K562 (cell line): ENCODE measurements around the gene WTAP. TPM values are rescaled to one million over a fixed set of nuclear protein-coding genes. Genes with fewer than 3 reads are reported as not detected.
A peak's percentile ranks its signal among the peaks of the same experiment; 100 is the strongest.

Experiments
- BCOR ChIP-seq: fragments of 450-650 bp; IDR thresholded peaks from 2 replicates; pipeline ENCODE4 v1.6.1; 2016
- CEBPG ChIP-seq, 3 experiments: fragments of 200-800 bp in 1 of 3; sonication (Bioruptor generic) in 1 of 3; sonication (generic) in 1 of 3; formaldehyde crosslinking in 1 of 3; IDR thresholded peaks in 2 of 3; conservative IDR thresholded peaks in 1 of 3; 2 replicates each; pipeline versions ENCODE4 v1.6.1 to v1.8.0; 2016 to 2022; ENCODE audit warnings: missing compliant biosample characterization in 2 of 3, missing genetic modification characterization in 2 of 3, mild to moderate bottlenecking in 1 of 3, missing genetic modification reagents in 1 of 3
- E2F4 ChIP-seq: sonication (generic); formaldehyde crosslinking; IDR thresholded peaks from 2 replicates; pipeline ENCODE4 v1.8.0; 2022; ENCODE audit warnings: mild to moderate bottlenecking, low read depth, missing genetic modification reagents
- GABPB1 ChIP-seq: sonication (generic); formaldehyde crosslinking; IDR thresholded peaks from 2 replicates; pipeline ENCODE4 v1.8.0; 2022; ENCODE audit warnings: mild to moderate bottlenecking, missing genetic modification reagents
- GTF2E2 ChIP-seq: fragments of 200-800 bp; sonication (Bioruptor generic); IDR thresholded peaks from 2 replicates; pipeline ENCODE4 v1.6.1; 2016; ENCODE audit warnings: missing genetic modification characterization, missing compliant biosample characterization
- HNRNPK ChIP-seq: fragments of 200-400 bp; formaldehyde crosslinking; IDR thresholded peaks from one replicate; pipeline ENCODE4 v1.6.1; 2018; ENCODE audit warnings: mild to moderate bottlenecking, low read depth, low read length; ENCODE audit not compliant: poor library complexity, severe bottlenecking
- PPARD ChIP-seq: fragments of 250-450 bp; sonication (Bioruptor Pico); IDR thresholded peaks from 2 replicates; pipeline ENCODE4 v1.8.0; 2022; ENCODE audit warnings: inconsistent platforms, mild to moderate bottlenecking, moderate library complexity
- PRDM10 ChIP-seq: fragments of 450-650 bp; IDR thresholded peaks from 2 replicates; pipeline ENCODE4 v1.6.1; 2018; ENCODE audit not compliant: partially characterized antibody
- SAP30 ChIP-seq: fragments of 200-600 bp; sonication (generic); IDR thresholded peaks from 2 replicates; pipeline ENCODE4 v1.6.1; 2012; ENCODE audit warnings: borderline replicate concordance, low read depth, mild to moderate bottlenecking, moderate library complexity, low read length, control low read depth, inconsistent platforms; ENCODE audit not compliant: insufficient read depth, poor library complexity, severe bottlenecking
- SUPT5H ChIP-seq: fragments of 450-650 bp; IDR thresholded peaks from 2 replicates; pipeline ENCODE4 v1.6.1; 2016
- TAF7 ChIP-seq: fragments of 450-650 bp; IDR thresholded peaks from 2 replicates; pipeline ENCODE4 v1.6.1; 2016; ENCODE audit warnings: missing genetic modification characterization, missing compliant biosample characterization
- U2AF1 ChIP-seq: fragments of 200-400 bp; formaldehyde crosslinking; optimal IDR thresholded peaks from 2 replicates; pipeline ENCODE3; 2017; ENCODE audit warnings: mild to moderate bottlenecking, low read depth, low read length, moderate library complexity
- XRCC4 ChIP-seq: IDR thresholded peaks from one replicate; pipeline ENCODE4 v1.6.1; 2011; ENCODE audit not compliant: insufficient read depth, insufficient read length; ENCODE audit errors: extremely low read depth
- ZBTB2 ChIP-seq: fragments of 450-650 bp; IDR thresholded peaks from 2 replicates; pipeline ENCODE4 v1.6.1; 2016; ENCODE audit warnings: antibody characterized with exemption
- ZKSCAN8 ChIP-seq: fragments of 200-800 bp; sonication (Bioruptor generic); IDR thresholded peaks from 2 replicates; pipeline ENCODE4 v1.6.1; 2016; ENCODE audit warnings: missing genetic modification characterization, missing compliant biosample characterization
- ZNF175 ChIP-seq: fragments of 200-800 bp; sonication (Bioruptor generic); IDR thresholded peaks from 2 replicates; pipeline ENCODE4 v1.6.1; 2016; ENCODE audit warnings: low read depth, mild to moderate bottlenecking, missing genetic modification characterization, missing compliant biosample characterization
- ZNF184 ChIP-seq: sonication (generic); formaldehyde crosslinking; IDR thresholded peaks from 2 replicates; pipeline ENCODE4 v1.5.0; 2020; ENCODE audit warnings: missing genetic modification reagents
- ZNF583 ChIP-seq: fragments of 250-450 bp; sonication (Bioruptor Pico); IDR thresholded peaks from 2 replicates; pipeline ENCODE4 v1.4.0; 2020
- ZNF740 ChIP-seq, 3 experiments: fragments of 200-800 bp in 1 of 3; sonication (Bioruptor generic) in 1 of 3; sonication (generic) in 1 of 3; formaldehyde crosslinking in 1 of 3; IDR thresholded peaks; 2 replicates each; pipeline versions ENCODE4 v1.6.1 to v1.8.0; 2016 to 2022; ENCODE audit warnings: mild to moderate bottlenecking in 2 of 3, missing compliant biosample characterization in 2 of 3, missing genetic modification characterization in 2 of 3, missing genetic modification reagents in 1 of 3
- polyA plus RNA-seq, 8 experiments: library from polyadenylated mRNA; depleted of rRNA in 4 of 8; stranded (reverse) in 5 of 8; unstranded in 3 of 8; fragments of >200 nt; fragmentation: Nextera tagmentation in 2 of 8; fragmentation: Illumina TruSeq in 1 of 8; extraction: Ambion mirVana in 2 of 8; extraction: Trizol in 1 of 8; gene quantifications; 2 replicates each; pipeline versions ENCODE4 v1.2.1 to v1.2.3, GENCODE V29; 2011 to 2014; ENCODE audit warnings: inconsistent platforms in 1 of 8, missing spikeins in 1 of 8
- total RNA-seq, 7 experiments: library from RNA; depleted of rRNA in 6 of 7; stranded (reverse); fragments of >200 nt in 6 of 7; fragmentation: Illumina TruSeq in 2 of 7; extraction: Trizol in 2 of 7; gene quantifications; 2 replicates each; pipeline versions ENCODE4 v1.2.1 to v1.2.3, GENCODE V29; 2011 to 2021; ENCODE audit warnings: low replicate concordance in 1 of 7

WTAP gene
- total and polyA plus RNA-seq, 9 of the 15 experiments (the other 6 are each of a cell fraction or from before 2014, with no cell fraction given), result 52.4 to 156 (median 110) TPM

GRCh38 chr6:159727717-159728445, 575 bp downstream of the WTAP start (continued):
- 0 out of 2 replicates have a peak, but pooled peaks have one; percentile 64 for TF ChIP-seq ZNF583 (CRISPR knock-in tag)
- peak; percentile 49; the same call in 1 of the 2 replicates for TF ChIP-seq E2F4 (CRISPR knock-in tag)
- TF ChIP-seq PRDM10, result peak; percentile 53
- TF ChIP-seq TAF7 (tag), result peak; percentile 33; the same call in 1 of the 2 replicates
- peak; percentile 1; the same call in 1 of the 2 replicates for TF ChIP-seq GTF2E2
- 0 out of 2 replicates have a peak, but pooled peaks have one; percentile 2 for TF ChIP-seq ZNF740 (CRISPR knock-in tag; IDR thresholded peaks at IDR 0.05)
- no peak for TF ChIP-seq ZNF740 (tag; IDR thresholded peaks at IDR 0.05)
- TF ChIP-seq HNRNPK, result no peak
- TF ChIP-seq PPARD (CRISPR knock-in tag), result no peak
- TF ChIP-seq SAP30, result no peak
- TF ChIP-seq U2AF1, result no peak
- no peak for TF ChIP-seq BCOR
- no peak for TF ChIP-seq ZNF175 (CRISPR knock-in tag)
- no peak for TF ChIP-seq ZNF184
- TF ChIP-seq SUPT5H, result 0 out of 2 replicates have a peak, but pooled peaks have one; percentile 8
- no peak for TF ChIP-seq ZKSCAN8 (CRISPR knock-in tag)
- no peak for TF ChIP-seq CEBPG (CRISPR knock-in tag; IDR thresholded peaks at IDR 0.05)
- no peak for TF ChIP-seq CEBPG (tag; conservative IDR thresholded peaks at IDR 0.05 in 1 of 2, IDR thresholded peaks at IDR 0.05 in 1 of 2)
- peak; percentile 19 for TF ChIP-seq GABPB1 (CRISPR knock-in tag)
- TF ChIP-seq ZBTB2, result no peak
- TF ChIP-seq XRCC4, result no peak
